Activated CD8-positive, alpha-beta T cell treated with anti-CD3 and anti-CD28 coated beads for 36 hours (primary cell): ENCODE measurements around the gene MFAP3. TPM values are rescaled to one million over a fixed set of nuclear protein-coding genes. Genes with fewer than 3 reads are reported as not detected.
"Not testable (repeated sequence)": the region's sequence is repeated elsewhere in the genome, so short reads cannot be mapped to it uniquely, and the experiment has no call there.

Experiments
- ATAC-seq: fragments of 200-7000 bp; cut with Tn5 transposase; one replicate; pipeline ENCODE4 v1.10.0; 2021; ENCODE audit warnings: mild to moderate bottlenecking, moderate library complexity
- CTCF ChIA-PET: fragments of 350-600 bp; sonication (Branson Sonifier 250); formaldehyde crosslinking; loops from one replicate; lab custom pipeline; 2021; ENCODE audit warnings: antibody characterized with exemption; lab: Charles Lee
- POLR2A ChIA-PET: fragments of 350-600 bp; sonication (Branson Sonifier 250); formaldehyde crosslinking; loops from one replicate; lab custom pipeline; 2021; ENCODE audit warnings: antibody characterized with exemption; lab: Charles Lee
- DNase-seq: peaks from one replicate; pipeline ENCODE4 v3.0.0-alpha.2; 2020
- H3K27ac Mint-ChIP-seq: one replicate; pipeline ENCODE4 v1.8.0; 2021; ENCODE audit warnings: mild to moderate bottlenecking, mixed read lengths
- H3K27me3 Mint-ChIP-seq: one replicate; pipeline ENCODE4 v1.8.0; 2021; ENCODE audit warnings: mixed read lengths
- H3K36me3 Mint-ChIP-seq: one replicate; pipeline ENCODE4 v1.8.0; 2021; ENCODE audit warnings: low read depth, mixed read lengths
- H3K4me1 Mint-ChIP-seq: one replicate; pipeline ENCODE4 v1.8.0; 2021; ENCODE audit warnings: low read depth, mixed read lengths
- H3K4me3 Mint-ChIP-seq: one replicate; pipeline ENCODE4 v1.8.0; 2021; ENCODE audit warnings: mild to moderate bottlenecking, moderate library complexity, mixed read lengths
- H3K9me3 Mint-ChIP-seq: one replicate; pipeline ENCODE4 v1.8.0; 2021; ENCODE audit warnings: mixed read lengths
- CTCF ChIP-seq: fragments of 200-600 bp; IDR thresholded peaks from one replicate; pipeline ENCODE4 v1.8.0; 2022; ENCODE audit warnings: antibody characterized with exemption, mild to moderate bottlenecking
- intact Hi-C: fragments of 100-400 bp; cut with micrococcal nuclease; formaldehyde crosslinking; loops from one replicate; pipeline ENCODE4 v1.10.0; 2022
- total RNA-seq, 2 experiments: library from RNA; stranded (reverse); gene quantifications; one replicate each; pipeline ENCODE4 v1.2.3, GENCODE V29; 2021

Gene MFAP3
- total RNA-seq, 2 experiments from 2014 or later = 10.0 to 12.1 TPM

GRCh38 chr5:154015071-154015693 lies 23.6 kb upstream of the MFAP3 start:
- DNase-seq = no peak
- H3K4me3 Mint-ChIP-seq = no peak overlapping the region
- no peak overlapping the region for H3K27ac Mint-ChIP-seq
- H3K27me3 Mint-ChIP-seq = no peaks in the 10 kb centered on the region
- TF ChIP-seq CTCF = no peak
- no peak for ATAC-seq
- H3K9me3 Mint-ChIP-seq = no peaks in the 10 kb centered on the region
- intact Hi-C loops = no loop called here
- ChIA-PET POLR2A (no interaction called here), CTCF (interaction anchor here (1.5 kb wide), 1 partner anchor 57 kb away, joined by 4 read pairs; no protein-coding TSS in a partner anchor)
- H3K36me3 Mint-ChIP-seq = peaks cover 57% of the 10 kb centered on the region
- H3K4me1 Mint-ChIP-seq = peaks cover 2% of the 10 kb centered on the region

- H3K9me3 Mint-ChIP-seq, H3K4me1 Mint-ChIP-seq, H3K4me3 Mint-ChIP-seq, H3K27ac Mint-ChIP-seq, DNase-seq, POLR2A ChIA-PET, CTCF ChIA-PET, intact Hi-C loops, ATAC-seq, H3K27me3 Mint-ChIP-seq: not testable (repeated sequence)
- peaks cover 85% of the 10 kb centered on the region for H3K36me3 Mint-ChIP-seq
These were observed 19.8 kb upstream of the MFAP3 start for GRCh38 chr5:154018919-154019318.

GRCh38 chr5:154025951-154026350 lies 12.8 kb upstream of the MFAP3 start:
- no peaks in the 10 kb centered on the region for H3K9me3 Mint-ChIP-seq
- DNase-seq = no peak
- CTCF ChIA-PET = interaction anchor here (2.7 kb wide), 1 partner anchor 11 kb away, joined by 9 read pairs; no protein-coding TSS in a partner anchor
- intact Hi-C loops = no loop called here
- H3K4me1 Mint-ChIP-seq = no peaks in the 10 kb centered on the region
- no peak for TF ChIP-seq CTCF
- ATAC-seq = no peak
- POLR2A ChIA-PET = no interaction called here
- no peak overlapping the region for H3K4me3 Mint-ChIP-seq
- H3K36me3 Mint-ChIP-seq = peaks cover 36% of the 10 kb centered on the region
- H3K27ac Mint-ChIP-seq = no peak overlapping the region
- no peaks in the 10 kb centered on the region for H3K27me3 Mint-ChIP-seq

GRCh38 chr5:154031937-154032489 lies 6.8 kb upstream of the MFAP3 start:
- DNase-seq = no peak
- no peak overlapping the region for H3K4me3 Mint-ChIP-seq
- H3K27me3 Mint-ChIP-seq = no peaks in the 10 kb centered on the region
- H3K27ac Mint-ChIP-seq = no peak overlapping the region
- POLR2A ChIA-PET = no interaction called here
- TF ChIP-seq CTCF = no peak
- intact Hi-C loops = no loop called here
- H3K36me3 Mint-ChIP-seq = peaks cover 29% of the 10 kb centered on the region
- no peak for ATAC-seq
- no peaks in the 10 kb centered on the region for H3K9me3 Mint-ChIP-seq
- CTCF ChIA-PET = no interaction called here
- peaks cover 24% of the 10 kb centered on the region for H3K4me1 Mint-ChIP-seq

GRCh38 chr5:154034944-154035343 lies 3.8 kb upstream of the MFAP3 start:
- TF ChIP-seq CTCF = no peak
- Mint-ChIP-seq H3K4me3 (no peak overlapping the region), H3K36me3 (peaks cover 31% of the 10 kb centered on the region), H3K9me3 (no peaks in the 10 kb centered on the region), H3K27me3 (no peaks in the 10 kb centered on the region), H3K4me1 (peaks cover 36% of the 10 kb centered on the region), H3K27ac (no peak overlapping the region)
- POLR2A ChIA-PET = no interaction called here
- ATAC-seq (no peak), DNase-seq (no peak)
- CTCF ChIA-PET = no interaction called here
- intact Hi-C loops = no loop called here
